ENCODE results near the gene MTARC2.

- no peak for TF ChIP-seq EZH2phosphoT487 (IDR thresholded peaks at IDR 0.05; ENCODE audit: borderline replicate concordance, low read length)
- TF ChIP-seq, protein P1, sequence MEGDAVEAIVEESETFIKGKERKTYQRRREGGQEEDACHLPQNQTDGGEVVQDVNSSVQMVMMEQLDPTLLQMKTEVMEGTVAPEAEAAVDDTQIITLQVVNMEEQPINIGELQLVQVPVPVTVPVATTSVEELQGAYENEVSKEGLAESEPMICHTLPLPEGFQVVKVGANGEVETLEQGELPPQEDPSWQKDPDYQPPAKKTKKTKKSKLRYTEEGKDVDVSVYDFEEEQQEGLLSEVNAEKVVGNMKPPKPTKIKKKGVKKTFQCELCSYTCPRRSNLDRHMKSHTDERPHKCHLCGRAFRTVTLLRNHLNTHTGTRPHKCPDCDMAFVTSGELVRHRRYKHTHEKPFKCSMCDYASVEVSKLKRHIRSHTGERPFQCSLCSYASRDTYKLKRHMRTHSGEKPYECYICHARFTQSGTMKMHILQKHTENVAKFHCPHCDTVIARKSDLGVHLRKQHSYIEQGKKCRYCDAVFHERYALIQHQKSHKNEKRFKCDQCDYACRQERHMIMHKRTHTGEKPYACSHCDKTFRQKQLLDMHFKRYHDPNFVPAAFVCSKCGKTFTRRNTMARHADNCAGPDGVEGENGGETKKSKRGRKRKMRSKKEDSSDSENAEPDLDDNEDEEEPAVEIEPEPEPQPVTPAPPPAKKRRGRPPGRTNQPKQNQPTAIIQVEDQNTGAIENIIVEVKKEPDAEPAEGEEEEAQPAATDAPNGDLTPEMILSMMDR (conservative IDR thresholded peaks at IDR 0.05; ENCODE audit: low read depth, low read length) = no peak
Measured at GRCh38 chr1:220761688-220762427, 13.7 kb downstream of the MTARC2 start.

All from PC-3 (cell line).